Fibroblast of gingiva (primary cell): ENCODE measurements around the gene ANKMY1.

Source experiments
- DNase-seq: peaks from one replicate; pipeline ENCODE4 v3.0.0-alpha.2; 2011; ENCODE audit warnings: low read depth

Gene ANKMY1

DNA sequence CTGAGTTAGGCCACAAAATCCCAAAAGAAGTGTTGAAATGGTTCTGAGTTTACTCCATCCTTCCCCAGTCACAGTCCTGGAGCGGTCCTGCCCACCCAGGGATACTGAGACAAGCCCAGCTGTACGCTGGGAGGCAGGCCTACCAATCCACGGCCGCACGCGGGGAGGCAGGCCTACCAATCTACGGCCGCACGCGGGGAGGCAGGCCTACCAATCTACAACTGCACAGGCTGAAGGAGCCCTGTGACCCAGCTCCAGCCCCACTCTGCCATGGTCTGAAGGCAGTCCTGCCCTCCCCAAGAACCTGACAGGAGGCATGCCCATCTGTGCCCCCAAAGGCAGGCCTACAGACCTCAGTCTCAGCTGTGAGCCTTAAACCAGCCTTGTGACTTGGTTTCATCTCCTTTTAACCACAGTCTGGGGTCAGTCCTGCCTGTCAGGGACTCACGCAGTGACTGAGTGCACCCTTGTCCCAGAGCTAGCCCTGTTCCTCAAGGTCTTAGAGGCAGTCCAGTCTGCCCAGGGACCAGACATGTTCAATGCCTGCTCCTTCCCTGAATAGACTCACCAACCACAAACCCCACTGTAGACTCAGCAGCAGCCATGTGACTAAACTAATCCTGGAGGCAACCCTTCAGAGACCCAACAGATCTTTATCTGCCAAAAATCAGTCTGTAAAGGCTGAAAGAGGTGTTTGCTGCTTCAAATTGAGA lies 85.6 kb downstream of the ANKMY1 start:
- no peak for DNase-seq

DNA sequence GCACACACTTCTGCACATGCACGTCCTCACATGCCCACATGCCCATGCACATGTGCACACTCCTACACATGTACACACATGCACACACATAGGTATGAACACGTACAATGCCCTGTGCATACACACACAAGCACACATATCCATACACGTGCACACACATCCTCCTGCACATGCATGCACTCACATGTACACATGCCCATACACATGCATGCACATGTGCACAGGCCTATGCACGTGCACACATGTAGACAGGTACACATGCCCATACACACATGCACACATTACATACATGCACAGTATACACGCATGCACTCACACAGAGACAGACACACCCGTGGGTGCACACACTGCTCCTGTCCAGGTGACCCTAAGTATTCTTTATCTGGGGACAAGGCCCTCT lies 88.0 kb downstream of the ANKMY1 start:
- DNase-seq = peak; percentile 27

DNA sequence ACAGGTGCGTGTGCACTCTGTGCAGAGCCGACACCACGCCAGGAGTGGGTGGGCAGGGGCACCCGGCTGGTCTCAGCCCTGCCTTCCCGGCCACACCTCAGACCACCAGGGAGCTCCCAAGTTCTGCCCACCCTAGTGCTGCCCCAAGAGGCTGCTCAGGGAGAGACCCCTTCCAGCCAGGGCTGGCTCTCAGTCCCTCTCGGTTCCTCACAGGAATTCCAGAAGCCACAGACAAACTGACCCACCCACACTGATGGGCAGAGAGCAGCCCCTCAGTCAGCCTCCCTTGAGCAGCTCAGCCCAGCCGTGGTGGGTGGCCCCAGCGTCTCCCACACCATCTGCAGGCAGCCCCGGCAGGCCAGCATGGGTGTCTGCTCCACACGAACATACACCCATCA lies 88.5 kb downstream of the ANKMY1 start:
- no peak for DNase-seq

DNA sequence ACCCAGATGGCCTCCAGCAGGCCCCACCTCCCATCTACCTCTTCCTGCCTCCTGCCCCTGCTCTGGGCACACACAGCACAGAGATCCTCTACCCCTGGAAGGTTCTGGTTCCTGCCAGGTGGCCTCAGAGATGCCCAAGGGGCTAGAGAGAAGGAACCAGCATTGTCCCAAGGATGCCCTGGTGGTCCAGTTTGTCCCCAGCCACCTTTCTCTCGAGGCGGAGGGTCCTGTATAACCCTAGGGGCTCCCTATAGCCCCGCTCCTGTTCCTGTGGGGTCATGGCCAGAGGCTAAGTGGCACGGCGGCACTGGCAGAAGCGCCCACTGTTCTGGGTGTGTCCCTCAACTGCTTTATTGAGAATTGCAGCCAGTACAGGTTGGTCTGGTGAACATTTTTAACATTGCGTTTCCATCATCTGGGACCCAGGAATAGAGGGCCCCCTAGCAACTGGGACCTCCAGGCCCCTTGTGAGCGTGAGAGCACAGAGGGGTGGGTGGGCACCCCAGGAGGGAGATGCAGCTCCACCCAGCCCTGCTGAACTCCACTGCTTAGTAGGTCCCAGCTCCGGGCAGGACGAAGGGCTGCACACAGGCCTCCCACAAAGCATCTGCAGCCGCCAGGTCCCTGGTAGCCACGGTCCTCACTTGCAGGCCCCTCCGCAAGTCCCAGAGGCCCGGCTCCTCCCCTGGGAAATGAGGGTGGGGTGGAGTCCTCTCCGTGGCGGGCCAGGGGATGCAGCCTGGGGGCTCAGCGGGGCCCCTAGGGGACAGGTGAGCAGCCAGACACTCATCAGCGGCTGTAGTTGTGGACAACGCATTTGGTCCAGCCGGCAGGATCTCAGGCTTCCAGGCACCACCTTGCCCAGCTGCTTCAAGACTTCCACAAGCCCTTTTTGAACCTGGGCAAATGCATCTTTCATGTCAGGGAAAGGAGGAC lies 89.2 kb downstream of the ANKMY1 start:
- DNase-seq = peak; percentile 10

DNA sequence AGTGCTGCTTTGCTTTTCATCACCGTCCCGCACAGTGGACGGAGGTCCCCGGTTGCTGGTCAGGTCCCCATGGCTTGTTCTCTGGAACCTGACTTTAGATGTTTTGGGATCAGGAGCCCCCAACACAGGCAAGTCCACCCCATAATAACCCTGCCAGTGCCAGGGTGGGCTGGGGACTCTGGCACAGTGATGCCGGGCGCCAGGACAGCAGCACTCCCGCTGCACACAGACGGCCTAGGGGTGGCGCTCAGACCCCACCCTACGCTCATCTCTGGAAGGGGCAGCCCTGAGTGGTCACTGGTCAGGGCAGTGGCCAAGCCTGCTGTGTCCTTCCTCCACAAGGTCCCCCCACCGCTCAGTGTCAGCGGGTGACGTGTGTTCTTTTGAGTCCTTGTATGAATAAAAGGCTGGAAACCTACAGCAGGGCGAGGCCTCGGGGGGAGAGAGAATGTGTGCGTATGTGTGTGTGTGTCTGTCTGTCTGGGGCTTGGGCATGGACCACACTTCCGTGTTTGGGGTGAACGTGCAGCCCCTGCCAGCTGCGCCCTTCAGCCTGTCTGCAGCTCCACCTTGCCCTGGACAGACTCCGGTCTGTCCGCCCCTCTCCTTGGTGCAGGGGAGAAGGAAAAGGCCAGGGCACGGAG lies 90.0 kb downstream of the ANKMY1 start:
- DNase-seq = no peak

DNA sequence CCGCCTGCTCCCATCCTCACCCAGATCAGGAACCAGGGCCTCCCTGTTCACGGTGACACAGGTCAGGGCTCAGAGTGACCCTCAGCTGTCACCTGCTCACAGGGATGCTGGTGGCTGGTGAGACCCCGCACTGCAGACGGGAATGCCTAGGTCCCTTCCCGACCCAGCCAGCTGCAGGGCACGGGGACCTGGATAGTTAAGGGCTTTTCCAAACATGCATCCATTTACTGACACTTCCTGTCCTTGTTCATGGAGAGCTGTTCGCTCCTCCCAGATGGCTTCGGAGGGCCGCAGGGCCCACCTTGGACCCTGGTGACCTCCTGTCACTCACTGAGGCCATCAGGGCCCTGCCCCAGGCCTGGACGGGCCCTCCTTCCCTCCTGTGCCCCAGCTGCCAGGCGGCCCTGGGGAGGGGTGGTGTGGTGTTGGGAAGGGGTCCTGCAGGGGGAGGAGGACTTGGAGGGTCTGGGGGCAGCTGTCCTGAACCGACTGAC lies 90.6 kb downstream of the ANKMY1 start:
- no peak for DNase-seq

DNA sequence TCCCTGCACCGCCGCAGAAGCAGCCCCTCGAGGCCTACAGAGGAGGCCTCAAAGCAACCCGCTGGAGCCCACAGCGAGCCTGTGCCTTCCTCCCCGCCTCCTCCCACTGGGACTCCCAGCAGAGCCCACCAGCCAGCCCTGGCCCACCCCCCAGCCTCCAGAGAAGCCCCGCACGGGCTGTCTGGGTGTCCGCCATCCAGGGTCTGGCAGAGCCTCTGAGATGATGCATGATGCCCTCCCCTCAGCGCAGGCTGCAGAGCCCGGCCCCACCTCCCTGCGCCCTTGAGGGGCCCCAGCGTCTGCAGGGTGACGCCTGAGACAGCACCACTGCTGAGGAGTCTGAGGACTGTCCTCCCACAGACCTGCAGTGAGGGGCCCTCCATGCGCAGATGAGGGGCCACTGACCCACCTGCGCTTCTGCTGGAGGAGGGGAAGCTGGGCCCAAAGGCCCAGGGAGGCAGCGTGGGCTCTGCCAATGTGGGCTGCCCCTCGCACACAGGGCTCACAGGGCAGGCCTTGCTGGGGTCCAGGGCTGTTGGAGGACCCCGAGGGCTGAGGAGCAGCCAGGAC lies 91.1 kb downstream of the ANKMY1 start:
- no peak for DNase-seq

DNA sequence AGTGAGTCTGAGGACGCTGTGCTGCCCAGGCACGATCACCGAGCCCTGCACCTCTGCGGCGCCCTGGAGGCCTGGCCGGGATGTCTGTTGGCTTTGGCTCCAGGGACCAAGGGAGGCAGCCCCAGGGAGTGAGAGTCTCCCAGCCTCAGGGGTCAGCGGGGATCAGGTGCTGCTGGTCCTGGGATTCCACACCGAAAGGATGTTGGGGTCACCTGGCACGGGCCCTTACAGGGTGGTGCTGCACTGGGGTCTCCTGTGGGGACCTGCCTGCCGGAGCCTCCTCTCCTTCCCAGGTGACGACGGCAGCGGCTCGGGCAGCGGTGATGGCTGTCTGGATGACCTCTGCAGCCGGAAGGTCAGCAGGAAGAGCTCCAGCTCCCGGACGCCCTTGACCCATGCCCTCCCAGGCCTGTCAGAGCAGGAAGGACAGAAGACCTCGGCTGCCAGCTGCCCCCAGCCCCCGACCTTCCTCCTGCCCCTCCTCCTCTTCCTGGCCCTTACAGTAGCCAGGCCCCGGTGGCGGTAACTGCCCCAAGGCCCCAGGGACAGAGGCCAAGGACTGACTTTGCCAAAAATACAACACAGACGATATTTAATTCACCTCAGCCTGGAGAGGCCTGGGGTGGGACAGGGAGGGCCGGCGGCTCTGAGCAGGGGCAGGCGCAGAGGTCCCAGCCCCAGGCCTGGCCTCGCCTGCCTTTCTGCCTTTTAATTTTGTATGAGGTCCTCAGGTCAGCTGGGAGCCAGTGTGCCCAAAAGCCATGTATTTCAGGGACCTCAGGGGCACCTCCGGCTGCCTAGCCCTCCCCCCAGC lies 91.8 kb downstream of the ANKMY1 start:
- DNase-seq = no peak

DNA sequence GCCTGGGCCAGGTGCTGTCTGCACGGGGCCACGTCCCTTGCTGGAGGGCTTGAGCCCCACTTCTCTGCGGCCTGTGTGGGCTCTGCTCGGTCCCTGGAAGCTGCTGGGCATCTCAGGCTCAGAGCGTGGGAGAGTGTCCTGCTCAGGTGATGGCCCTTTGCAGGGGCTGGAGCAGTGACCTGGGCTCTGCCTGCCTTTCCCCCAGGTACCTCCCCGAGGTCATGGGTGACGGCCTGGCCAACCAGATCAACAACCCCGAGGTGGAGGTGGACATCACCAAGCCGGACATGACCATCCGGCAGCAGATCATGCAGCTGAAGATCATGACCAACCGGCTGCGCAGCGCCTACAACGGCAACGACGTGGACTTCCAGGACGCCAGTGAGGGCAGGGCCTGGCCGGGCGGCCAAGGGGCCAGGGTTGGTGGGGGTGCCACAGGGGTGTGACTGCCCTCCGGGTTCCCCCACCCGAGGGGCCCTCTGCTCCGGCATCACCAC lies 92.5 kb downstream of the ANKMY1 start:
- DNase-seq = no peak

DNA sequence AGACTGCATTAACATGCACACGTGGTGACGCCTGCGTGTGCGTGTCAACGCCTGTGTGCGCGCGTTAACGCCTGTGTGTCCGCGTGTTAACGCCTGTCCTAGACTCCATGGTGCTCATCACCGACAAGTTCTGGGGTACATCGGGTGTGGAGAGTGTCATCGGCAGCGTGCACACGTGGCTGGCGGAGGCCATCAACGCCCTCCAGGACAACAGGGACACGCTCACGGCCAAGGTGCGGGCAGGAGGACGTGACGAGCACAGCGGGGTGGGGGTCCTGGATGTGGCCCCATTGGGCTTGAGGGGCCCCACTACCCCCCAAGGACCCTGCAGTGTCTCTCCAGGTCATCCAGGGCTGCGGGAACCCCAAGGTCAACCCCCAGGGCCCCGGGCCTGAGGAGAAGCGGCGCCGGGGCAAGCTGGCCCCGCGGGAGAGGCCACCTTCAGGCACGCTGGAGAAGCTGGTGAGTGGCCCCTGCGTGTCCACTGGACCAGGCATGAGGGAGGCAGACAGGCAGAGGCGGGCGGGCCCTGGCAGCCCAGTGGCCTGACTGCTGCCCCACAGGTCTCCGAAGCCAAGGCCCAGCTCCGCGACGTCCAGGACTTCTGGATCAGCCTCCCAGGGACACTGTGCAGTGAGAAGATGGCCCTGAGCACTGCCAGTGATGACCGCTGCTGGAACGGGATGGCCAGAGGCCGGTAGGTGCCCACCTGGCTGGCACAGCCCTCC lies 93.1 kb downstream of the ANKMY1 start:
- DNase-seq = no peak

DNA sequence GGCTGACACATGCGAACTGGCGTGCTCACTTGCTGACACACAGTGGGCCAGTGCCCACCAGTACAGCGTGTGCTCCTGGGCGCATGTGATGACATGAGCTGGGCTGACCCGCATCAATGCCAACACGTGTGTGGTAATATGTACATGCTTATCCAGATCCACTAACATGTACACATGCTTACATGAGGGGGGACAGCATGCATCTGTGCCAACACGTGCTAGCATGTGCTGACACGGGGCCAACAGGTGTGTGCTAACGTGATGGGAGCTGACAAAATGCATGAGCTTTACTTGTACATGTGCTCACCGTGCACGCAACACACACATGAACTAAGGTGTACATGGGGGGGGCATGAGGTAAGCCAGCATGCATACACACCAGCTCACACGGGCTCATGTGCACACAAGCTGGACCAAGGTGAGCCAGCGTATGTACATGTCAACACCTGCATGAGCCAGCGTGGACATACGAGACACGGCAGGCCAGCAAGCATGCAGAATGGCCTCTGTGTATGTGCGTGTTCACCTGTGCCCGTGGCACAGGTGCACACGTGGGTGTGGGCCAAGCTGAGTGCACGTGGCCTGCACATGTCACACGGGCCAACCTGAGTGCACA lies 93.8 kb downstream of the ANKMY1 start:
- DNase-seq = no peak

DNA sequence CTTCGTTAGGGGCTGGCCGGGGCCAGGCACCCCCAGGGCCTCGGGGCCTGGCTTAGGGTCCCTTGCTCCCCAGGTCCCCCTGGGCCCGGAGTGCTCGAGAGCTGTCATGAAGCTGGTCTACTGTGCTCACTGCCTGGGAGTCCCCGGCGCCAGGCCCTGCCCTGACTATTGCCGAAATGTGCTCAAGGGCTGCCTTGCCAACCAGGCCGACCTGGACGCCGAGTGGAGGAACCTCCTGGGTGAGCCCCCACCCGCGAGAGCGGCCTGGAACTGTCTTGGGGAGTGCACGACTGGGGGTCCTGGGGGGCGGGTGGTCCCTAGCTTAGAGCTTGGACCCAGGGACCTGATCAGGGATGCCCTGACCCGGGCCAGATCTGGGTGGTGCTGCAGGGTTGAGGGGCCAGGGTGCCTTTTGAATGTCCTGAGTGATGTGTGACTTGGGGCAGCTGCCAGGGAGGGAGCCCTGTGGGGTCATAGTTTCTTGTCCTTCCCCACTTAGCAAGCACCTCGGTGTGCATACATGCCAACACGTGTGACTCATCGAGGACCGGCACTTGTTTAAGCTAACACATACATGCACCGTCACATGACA lies 94.4 kb downstream of the ANKMY1 start:
- no peak for DNase-seq

DNA sequence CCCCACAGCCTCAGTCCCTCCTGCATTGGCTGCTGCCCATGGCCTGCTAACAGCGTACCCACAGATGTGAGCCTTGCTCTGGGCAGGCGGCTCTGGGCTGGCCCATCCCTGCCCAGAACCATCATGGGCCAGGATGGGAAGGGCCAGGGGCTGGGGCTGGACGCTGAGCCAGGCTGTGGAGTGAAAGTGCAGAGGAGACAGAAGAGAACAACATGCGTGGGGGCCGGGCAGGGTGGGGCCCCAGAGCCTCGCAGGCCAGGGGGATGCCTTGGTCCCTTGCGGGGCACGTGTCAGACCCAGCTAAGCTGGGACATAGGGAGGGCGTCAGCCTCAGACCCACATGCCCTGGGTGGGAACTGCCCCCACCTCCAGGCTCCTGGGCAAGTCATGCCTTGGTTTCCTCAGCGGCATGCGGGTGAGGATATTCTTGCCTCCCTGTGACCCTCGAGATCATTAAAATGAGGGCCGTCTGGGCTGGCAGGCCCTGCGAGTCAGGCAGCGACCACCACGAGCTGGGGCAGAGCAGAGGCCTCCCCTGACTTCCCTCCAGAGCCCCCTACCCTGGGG lies 95.0 kb downstream of the ANKMY1 start:
- no peak for DNase-seq

DNA sequence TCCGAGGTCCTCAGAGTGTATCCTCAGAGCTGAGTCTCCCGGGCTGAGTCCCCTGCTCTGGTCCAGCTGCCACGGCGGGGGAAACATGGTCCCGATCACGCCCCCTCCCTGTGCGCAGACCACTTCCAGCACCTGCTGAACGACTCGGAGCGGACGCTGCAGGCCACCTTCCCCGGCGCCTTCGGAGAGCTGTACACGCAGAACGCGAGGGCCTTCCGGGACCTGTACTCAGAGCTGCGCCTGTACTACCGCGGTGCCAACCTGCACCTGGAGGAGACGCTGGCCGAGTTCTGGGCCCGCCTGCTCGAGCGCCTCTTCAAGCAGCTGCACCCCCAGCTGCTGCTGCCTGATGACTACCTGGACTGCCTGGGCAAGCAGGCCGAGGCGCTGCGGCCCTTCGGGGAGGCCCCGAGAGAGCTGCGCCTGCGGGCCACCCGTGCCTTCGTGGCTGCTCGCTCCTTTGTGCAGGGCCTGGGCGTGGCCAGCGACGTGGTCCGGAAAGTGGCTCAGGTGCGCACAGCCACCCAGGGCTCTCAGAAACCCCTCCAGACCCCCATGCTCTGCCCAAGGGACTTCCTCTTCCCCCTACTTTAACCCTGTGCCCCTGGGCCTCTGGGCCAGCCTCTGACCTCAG lies 95.6 kb downstream of the ANKMY1 start:
- DNase-seq = no peak

DNA sequence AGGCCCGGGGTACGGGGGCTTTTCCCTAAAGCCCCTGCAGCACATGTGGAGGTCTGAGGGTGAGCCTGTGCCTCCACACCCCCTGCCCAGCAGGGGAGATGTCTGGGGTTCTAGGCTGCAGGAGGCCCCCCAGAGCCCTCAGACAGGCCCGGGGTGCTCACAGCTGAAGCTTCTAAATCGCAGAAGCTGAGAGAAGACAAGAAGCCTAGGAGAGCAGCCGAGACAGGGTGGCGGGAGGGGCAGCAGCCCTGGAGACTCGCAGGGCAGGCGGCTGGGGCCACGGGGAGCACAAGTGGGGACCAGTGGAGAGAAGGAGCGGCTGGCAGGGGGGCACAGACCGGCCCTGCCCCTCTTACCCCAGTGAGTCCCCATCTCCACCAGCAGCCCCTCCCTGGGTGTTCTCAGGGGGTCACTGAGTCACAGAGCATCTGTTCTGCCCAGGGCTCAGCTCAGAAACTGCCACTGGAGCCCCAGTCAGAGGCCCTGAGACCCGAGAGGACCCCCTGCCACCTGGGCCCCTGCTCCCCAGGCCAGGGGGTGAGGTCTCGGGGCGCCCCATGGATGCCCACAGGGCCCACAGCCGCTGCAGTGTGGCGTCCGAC lies 96.2 kb downstream of the ANKMY1 start:
- DNase-seq = no peak

DNA sequence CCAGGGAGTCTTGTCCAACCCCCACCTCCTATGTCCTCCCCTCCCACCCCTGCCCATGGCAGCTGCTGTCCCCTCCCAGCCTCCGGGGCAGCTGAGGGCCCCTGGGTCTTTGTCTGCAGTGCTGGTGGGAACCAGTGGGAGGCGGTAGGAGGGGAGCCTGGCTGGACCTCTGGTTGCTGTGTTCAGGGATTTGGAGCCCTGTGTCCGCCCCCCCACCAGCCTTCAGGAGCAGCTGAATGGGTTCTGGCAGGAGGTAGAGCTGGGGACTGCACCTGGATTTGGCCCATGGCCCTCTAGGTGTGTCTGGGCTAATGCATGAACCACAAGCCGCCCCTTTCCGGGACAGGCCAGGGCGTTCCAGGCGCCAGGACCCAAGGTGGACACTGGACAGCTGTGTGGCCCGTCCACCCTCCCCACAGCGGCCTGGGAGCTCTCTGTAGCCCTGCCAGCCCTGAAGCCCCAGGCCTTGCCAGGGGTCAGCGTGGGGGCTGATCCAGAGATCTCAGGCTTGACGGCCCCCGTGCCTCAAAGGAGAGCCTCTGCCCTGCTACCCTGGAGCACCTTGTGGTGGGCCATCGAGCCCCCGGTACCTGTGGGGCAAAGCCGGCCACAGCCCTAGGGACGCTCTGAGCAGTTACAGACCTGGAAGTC lies 96.9 kb downstream of the ANKMY1 start:
- no peak for DNase-seq

DNA sequence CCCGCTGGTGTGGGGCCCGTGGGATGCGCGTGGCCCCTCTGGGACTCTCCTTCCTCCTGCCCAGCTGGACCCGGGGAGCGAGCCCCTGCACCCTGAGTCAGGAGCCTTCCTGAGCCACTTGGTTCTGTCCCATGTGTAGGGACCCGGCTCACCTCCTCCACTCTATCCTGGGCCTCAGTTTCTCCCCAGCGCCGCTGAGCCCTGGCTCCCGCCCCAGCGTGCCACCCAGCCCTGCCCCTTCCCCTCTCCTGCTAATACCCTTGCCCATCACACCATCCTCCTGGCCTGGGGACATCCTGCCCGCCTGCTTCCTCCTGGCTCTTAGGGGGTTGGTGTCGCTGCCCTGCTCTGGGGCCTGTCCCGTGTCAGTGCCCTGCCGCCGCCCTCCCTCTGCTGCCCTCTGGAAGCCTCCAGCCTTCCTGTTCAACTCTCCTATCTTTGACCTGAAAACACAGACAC lies 97.5 kb downstream of the ANKMY1 start:
- no peak for DNase-seq
